Heart right ventricle (tissue), 16 donors: Measurements from ENCODE around the gene SUN5. TPM values are rescaled to one million over a fixed set of nuclear protein-coding genes. Genes with fewer than 3 reads are reported as not detected.

Experiments
- ATAC-seq, 8 donors: fragments of 200-7000 bp; cut with Tn5 transposase; one replicate each; pipeline ENCODE4 v1.9.1; 2020; ENCODE audit warnings: mild to moderate bottlenecking in 8 of 8, moderate library complexity in 8 of 8, moderate number of reproducible peaks in 1 of 8
- DNase-seq, 2 donors: peaks; one replicate each; pipeline ENCODE4 v3.0.0-alpha.2; 2020
- H3K27ac ChIP-seq, 10 donors: fragments of 200-600 bp; sonication (generic) in 2 of 10; one replicate each; pipeline versions ENCODE4 v1.5.0 to v1.8.0; 2020 to 2022; ENCODE audit warnings: mild to moderate bottlenecking in 3 of 10
- H3K27me3 ChIP-seq, 7 donors: fragments of 200-600 bp; one replicate each; pipeline ENCODE4 v1.8.0; 2021 to 2022; ENCODE audit warnings: mild to moderate bottlenecking in 2 of 7
- H3K36me3 ChIP-seq, 9 donors: fragments of 200-600 bp; sonication (generic) in 1 of 9; one replicate each; pipeline versions ENCODE4 v1.5.0 to v1.8.0; 2020 to 2022; ENCODE audit warnings: mild to moderate bottlenecking in 2 of 9
- H3K4me1 ChIP-seq, 9 donors: fragments of 200-600 bp; sonication (generic) in 1 of 9; one replicate each; pipeline versions ENCODE4 v1.5.0 to v1.8.0; 2020 to 2022; ENCODE audit warnings: mild to moderate bottlenecking in 4 of 9
- H3K4me3 ChIP-seq, 10 donors: fragments of 200-600 bp; sonication (generic) in 2 of 10; one replicate each; pipeline versions ENCODE4 v1.5.0 to v1.8.0; 2020 to 2022; ENCODE audit warnings: mild to moderate bottlenecking in 7 of 10, moderate library complexity in 2 of 10
- H3K9me3 ChIP-seq, 11 donors: fragments of 200-600 bp in 10 of 11; sonication (generic) in 2 of 11; one replicate each; pipeline versions ENCODE4 v1.5.0 to v1.8.0; 2013 to 2022; ENCODE audit warnings: mild to moderate bottlenecking in 2 of 11, control low read depth in 1 of 11, moderate library complexity in 1 of 11
- CTCF ChIP-seq, 9 donors: fragments of 200-600 bp; sonication (generic) in 2 of 9; IDR thresholded peaks; one replicate each; pipeline versions ENCODE4 v1.5.0 to v1.8.0; 2021 to 2022; ENCODE audit warnings: antibody characterized with exemption in 9 of 9, mild to moderate bottlenecking in 5 of 9, moderate library complexity in 1 of 9
- WGBS, 2 donors: extraction: QIAGEN DNeasy Blood & Tissue Kit; methylation state at CpG; one replicate each; pipeline ENCODE4 v1.1.7; 2013; ENCODE audit warnings: inconsistent platforms in 1 of 2; 5-methylcytosine and 5-hydroxymethylcytosine counted together
- intact Hi-C, 10 donors: fragments of 100-400 bp; cut with DNase I; formaldehyde crosslinking; loops; one replicate each; pipeline versions ENCODE4 v1.11.1 to v1.14.2; 2022
- polyA plus RNA-seq, 2 donors: library from polyadenylated mRNA; stranded (reverse); fragments of 200-250 nt; gene quantifications; one replicate each; pipeline ENCODE4 v1.2.3, GENCODE V29; 2013
- total RNA-seq, 10 donors: library from RNA; stranded (reverse); fragmentation: NEBNext Ultra II Directional in 3 of 10; extraction: Animal tissue kit (Norgen Biotek cat#: 25700) in 3 of 10; gene quantifications; one replicate each; pipeline versions ENCODE4 v1.2.1 to v1.2.4, GENCODE V29; 2021 to 2023
- donor health status: Arrhythmogenic right ventricular cardiomyopathy.
- donor health status: ischemic (EF 13 %, LVEDD 7.1; RV severe dilation, severe dysfunction).
- donor health status: healthy with polysubstance abuse.
- donor health status: DM: no; HTN: yes; CAD: no.
- donor health status: DM: no; HTN: no; CAD: no.
- donor health status: ischemic (EF 25% LVEDD 6.9; RV normal size, moderate dysfunction).
- donor health status: ischemic (EF 25% LVEDD 5.7; RV mildly dilated, moderate dysfunction).
- donor health status: healthy.
- donor health status: DM: yes; HTN: yes; CAD: no.
- donor health status: Ischemic cardiomyopathy.
- donor health status: ischemic (EF 35%, LVEDD 5.7; RV mildly dilated, moderate dysfunction).
- donor health status: nonischemic (EF 11% LVEDD 7.7; RV severe dilation, severe dysfunction).
- donor health status: DM: yes; HTN: yes; CAD: no.
- donor health status: PGD.
- donor health status: ischemic (EF 29% LVEDD 5.4; RV normal size, mild dysfunction).
- donor health status: nonischemic (EF 23%, LVEDD 6.1; RV moderate dilation, normal function).

Gene SUN5
- total and polyA plus RNA-seq, 12 donors, result not detected

DNA sequence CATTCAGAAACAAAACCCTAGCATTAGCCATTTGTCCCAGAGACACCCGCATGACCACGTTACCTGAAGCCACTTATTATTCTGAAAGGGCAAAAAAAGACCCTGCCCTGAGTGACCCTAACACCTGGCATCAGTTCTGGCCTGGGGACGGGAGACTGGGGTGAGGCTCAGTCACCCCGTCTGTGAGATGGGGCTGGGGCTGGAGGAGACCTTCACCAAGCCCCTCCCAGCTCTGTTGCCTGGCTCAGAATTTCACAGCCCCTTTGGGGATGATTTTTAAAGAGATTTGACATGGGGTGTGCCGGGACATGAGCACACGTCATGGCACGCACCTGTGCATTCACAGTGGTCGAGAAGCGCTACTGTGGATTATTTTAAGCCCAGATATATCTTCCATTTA, 25.8 kb upstream of the SUN5 start:
- H3K9me3 ChIP-seq, result no peaks in the 10 kb centered on the region
- no peaks in the 10 kb centered on the region for H3K36me3 ChIP-seq
- no peaks in the 10 kb centered on the region for H3K4me1 ChIP-seq
- H3K4me3 ChIP-seq, result no peak overlapping the region
- intact Hi-C loops, result no loop called here
- DNase-seq (no peak), ATAC-seq (no peak)
- H3K27ac ChIP-seq, result no peak overlapping the region
- peaks cover 0 to 22% (median 6%) of the 10 kb centered on the region in 7 donors for H3K27me3 ChIP-seq
- TF ChIP-seq CTCF (IDR thresholded peaks at IDR 0.05), result no peak
- WGBS, 2 donors, result 84 to 91% methylated on average over 9 of the region's 9 CpGs

GRCh38 chr20:33028875-33029274, 24.6 kb upstream of the SUN5 start:
- 68 to 80% methylated on average over 7 of the region's 7 CpGs for WGBS, 2 donors
- no peak for ATAC-seq

DNA sequence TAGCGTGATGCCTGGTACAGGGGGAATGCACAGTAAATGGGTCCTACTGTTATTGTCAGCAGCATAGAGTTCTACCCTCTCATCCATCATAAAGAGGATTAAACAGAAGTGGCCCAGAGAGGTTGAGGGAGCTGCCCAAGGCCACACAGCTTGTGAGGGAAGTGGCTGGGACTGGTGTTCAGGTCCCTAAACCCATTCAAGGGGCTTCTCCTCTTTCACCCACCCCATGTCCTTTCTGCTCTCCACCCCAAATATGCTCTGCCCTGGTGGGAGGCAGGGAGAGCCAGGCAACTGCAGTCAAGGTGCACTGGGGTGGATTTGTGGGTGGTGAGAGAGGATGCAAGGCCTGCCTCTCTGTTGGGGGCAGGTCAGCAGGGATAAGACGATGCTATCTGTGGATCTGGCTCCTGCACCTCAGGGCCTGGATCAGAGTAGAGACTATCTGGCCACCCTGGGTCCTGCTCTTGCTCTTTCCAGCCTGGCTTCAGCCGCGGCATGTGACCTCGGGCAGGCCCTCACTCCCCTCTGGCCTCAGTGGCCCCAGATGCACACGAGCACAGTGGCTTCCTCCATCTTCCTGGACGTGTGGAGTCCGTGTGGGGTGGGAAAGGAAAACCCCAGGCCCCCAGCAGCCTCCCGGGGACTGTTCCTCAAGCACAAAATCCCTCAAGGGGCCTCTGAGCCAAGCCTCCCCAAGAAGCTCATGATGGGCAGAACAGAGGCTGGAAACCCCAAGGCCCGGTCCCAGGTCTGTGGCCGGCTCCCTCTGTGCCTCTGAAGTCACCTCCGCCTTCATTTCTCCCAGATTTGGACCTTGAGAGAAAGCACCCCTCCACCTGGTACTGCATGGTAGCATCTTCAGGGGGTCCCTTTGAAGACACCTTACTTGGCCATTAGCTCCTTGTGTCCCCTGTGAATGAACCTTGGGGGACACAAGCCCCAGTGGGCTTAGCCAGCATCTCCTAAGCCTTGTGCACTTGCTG, 23.8 kb upstream of the SUN5 start:
- no peak for TF ChIP-seq CTCF (IDR thresholded peaks at IDR 0.05)
- 64 to 86% methylated on average over 12 of the region's 12 CpGs for WGBS, 2 donors
- no peak overlapping the region for H3K27ac ChIP-seq
- H3K9me3 ChIP-seq, result no peaks in the 10 kb centered on the region
- intact Hi-C loops, result no loop called here
- peaks cover 0 to 22% (median 8%) of the 10 kb centered on the region in 7 donors for H3K27me3 ChIP-seq
- no peaks in the 10 kb centered on the region for H3K4me1 ChIP-seq
- ATAC-seq (no peak), DNase-seq (no peak)
- H3K36me3 ChIP-seq, result no peaks in the 10 kb centered on the region
- no peak overlapping the region for H3K4me3 ChIP-seq

More at GRCh38 chr20:33028875-33029274, 24.6 kb upstream of the SUN5 start:
- no peaks in the 10 kb centered on the region for H3K4me1 ChIP-seq
- no peak for DNase-seq
- TF ChIP-seq CTCF (IDR thresholded peaks at IDR 0.05), result no peak
- H3K9me3 ChIP-seq, result no peaks in the 10 kb centered on the region
- H3K27ac ChIP-seq, result no peak overlapping the region
- intact Hi-C loops, result no loop called here
- peaks cover 0 to 22% (median 6%) of the 10 kb centered on the region in 7 donors for H3K27me3 ChIP-seq
- no peaks in the 10 kb centered on the region for H3K36me3 ChIP-seq
- no peak overlapping the region for H3K4me3 ChIP-seq

DNA sequence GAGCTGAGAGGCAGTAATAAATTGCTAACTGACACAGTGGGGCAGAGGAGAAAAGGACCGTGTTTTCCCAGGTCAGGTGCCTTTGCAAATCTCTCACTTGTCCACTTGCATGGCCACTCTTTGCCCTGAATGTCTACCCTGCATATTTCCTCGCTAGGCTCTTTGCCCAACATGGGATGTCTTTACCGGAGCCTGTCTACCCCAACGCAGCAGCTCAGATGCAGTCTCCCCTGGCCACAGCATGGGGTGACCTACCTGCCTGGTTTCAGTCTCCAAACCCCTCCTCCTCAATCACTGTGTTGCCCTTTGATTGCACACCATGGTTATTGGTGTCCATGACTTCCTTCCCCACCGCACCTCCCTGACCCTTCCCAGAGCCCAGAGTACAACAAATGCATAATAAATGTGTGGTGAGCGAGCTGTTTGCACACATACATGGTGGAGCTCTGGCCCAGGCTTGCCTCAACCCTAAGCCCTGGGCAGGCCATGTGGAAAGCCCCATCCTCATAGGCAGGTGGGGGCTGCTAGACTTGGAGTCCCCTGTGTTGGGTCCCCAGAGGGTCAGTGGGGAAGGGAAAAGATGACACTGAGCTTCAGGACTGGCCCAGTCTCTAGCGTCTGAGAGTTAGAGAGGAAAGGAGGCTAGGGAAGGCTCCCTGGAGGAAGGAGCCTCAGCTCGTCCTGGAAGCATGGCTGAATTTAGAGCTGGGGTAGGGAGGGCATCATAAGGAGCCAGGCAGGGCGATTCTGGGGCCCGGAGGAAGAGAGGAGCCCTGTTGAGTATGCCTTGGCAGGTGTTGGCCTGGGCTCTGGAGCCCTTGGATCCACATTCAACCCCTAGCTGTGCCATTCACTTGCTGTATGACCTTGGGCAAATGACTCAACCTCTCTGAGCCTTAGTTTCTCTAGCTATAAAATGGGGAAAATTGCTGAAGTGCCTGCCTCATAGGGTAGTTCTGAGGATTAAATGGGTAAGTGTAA, 22.8 kb upstream of the SUN5 start:
- Histone ChIP-seq H3K27me3 (peaks cover 0 to 22% (median 10%) of the 10 kb centered on the region in 7 donors), H3K27ac (no peak overlapping the region), H3K36me3 (no peaks in the 10 kb centered on the region), H3K4me1 (no peaks in the 10 kb centered on the region), H3K9me3 (no peaks in the 10 kb centered on the region), H3K4me3 (no peak overlapping the region)
- DNase-seq (no peak), ATAC-seq (no peak)
- intact Hi-C loops, result no loop called here
- 75 to 80% methylated on average over 10 of the region's 10 CpGs for WGBS, 2 donors
- TF ChIP-seq CTCF (IDR thresholded peaks at IDR 0.05), result no peak
